Lower leg skin (tissue), 3 donors: ENCODE results near the gene LRRC75A.

Source experiments
- CTCF ChIP-seq, 3 donors: fragments of 450-650 bp; IDR thresholded peaks; one replicate each; pipeline ENCODE4 v1.5.1; 2016; ENCODE audit warnings: antibody characterized with exemption in 3 of 3, mild to moderate bottlenecking in 3 of 3, moderate library complexity in 2 of 3
- POLR2A ChIP-seq, 2 donors: fragments of 450-650 bp; IDR thresholded peaks; one replicate each; pipeline ENCODE4 v1.6.1; 2016 to 2017; ENCODE audit warnings: antibody characterized with exemption in 2 of 2, mild to moderate bottlenecking in 1 of 2, moderate library complexity in 1 of 2

- no peak for TF ChIP-seq POLR2A (IDR thresholded peaks at IDR 0.05)
- no peak for TF ChIP-seq CTCF (IDR thresholded peaks at IDR 0.05)
Measured at GRCh38 chr17:16430650-16431049, 61.3 kb downstream of the LRRC75A start.
